Measurements from ENCODE around the gene RRP1B. TPM values are rescaled to one million over a fixed set of nuclear protein-coding genes. Genes with fewer than 3 reads are reported as not detected.
A peak's percentile ranks its signal among the peaks of the same experiment; 100 is the strongest.

RRP1B gene
- total RNA-seq, 1 donor from 2014 or later = 34.0 TPM

GRCh38 chr21:43733529-43734071 is 74.2 kb downstream of the RRP1B start:
- H3K36me3 ChIP-seq (ENCODE audit: insufficient read depth, low read length) = no peaks in the 10 kb centered on the region
- Mint-ChIP-seq H3K9me3 (ENCODE audit: unreplicated experiment) (peaks cover 2% of the 10 kb centered on the region), H3K4me1 (ENCODE audit: low read depth, unreplicated experiment) (peaks cover 46% of the 10 kb centered on the region), H3K4me3 (ENCODE audit: unreplicated experiment) (peak overlapping the region; percentile 72), H3K36me3 (ENCODE audit: low read depth, unreplicated experiment) (peaks cover 20% of the 10 kb centered on the region), H3K27ac (ENCODE audit: unreplicated experiment) (no peak overlapping the region), H3K27me3 (ENCODE audit: low read depth, unreplicated experiment) (no peaks in the 10 kb centered on the region)
- no peak overlapping the region for H2AFZ ChIP-seq (ENCODE audit: low read depth, low read length)
- H3K27me3 ChIP-seq (ENCODE audit: insufficient read depth, low read length) = no peaks in the 10 kb centered on the region
- H3K4me1 ChIP-seq (ENCODE audit: insufficient read depth, low read length) = peaks cover 47% of the 10 kb centered on the region
- peak overlapping the region; percentile 73 for H3K4me2 ChIP-seq (ENCODE audit: low read length)
- no peak for TF ChIP-seq EZH2 (IDR thresholded peaks at IDR 0.05; ENCODE audit: insufficient read depth, low read length)
- TF ChIP-seq CTCF (IDR thresholded peaks at IDR 0.05; ENCODE audit: insufficient read depth, low read depth, low read length) = no peak
- no peak for FAIRE-seq
- H3K79me2 ChIP-seq (ENCODE audit: insufficient read depth, low read length) = peaks cover 68% of the 10 kb centered on the region
- H3K9me3 ChIP-seq (ENCODE audit: insufficient read depth, low read depth, low read length) = peaks cover 4% of the 10 kb centered on the region
- peak overlapping the region; percentile 46 for H3K27ac ChIP-seq (ENCODE audit: low read depth, low read length)
- H3K4me3 ChIP-seq (ENCODE audit: insufficient read depth, low read depth, low read length) = no peak overlapping the region
- H3K9ac ChIP-seq (ENCODE audit: low read length) = peak overlapping the region; percentile 43
- DNase-seq (ENCODE audit: low read depth) = peak; percentile 78
- H4K20me1 ChIP-seq (ENCODE audit: insufficient read depth, low read length) = peaks cover 85% of the 10 kb centered on the region

- Mint-ChIP-seq H3K9me3 (ENCODE audit: unreplicated experiment) (peaks cover 2% of the 10 kb centered on the region), H3K4me1 (ENCODE audit: low read depth, unreplicated experiment) (peaks cover 43% of the 10 kb centered on the region), H3K27me3 (ENCODE audit: low read depth, unreplicated experiment) (no peaks in the 10 kb centered on the region), H3K27ac (ENCODE audit: unreplicated experiment) (peak overlapping the region; percentile 34), H3K36me3 (ENCODE audit: low read depth, unreplicated experiment) (peaks cover 25% of the 10 kb centered on the region), H3K4me3 (ENCODE audit: unreplicated experiment) (no peak overlapping the region)
- peaks cover 43% of the 10 kb centered on the region for H3K4me1 ChIP-seq (ENCODE audit: insufficient read depth, low read length)
- no peaks in the 10 kb centered on the region for H3K36me3 ChIP-seq (ENCODE audit: insufficient read depth, low read length)
- no peak overlapping the region for H2AFZ ChIP-seq (ENCODE audit: low read depth, low read length)
- DNase-seq (ENCODE audit: low read depth) (peak; percentile 19), FAIRE-seq (no peak)
- H3K4me2 ChIP-seq (ENCODE audit: low read length) = peak overlapping the region; percentile 73
- no peak overlapping the region for H3K27ac ChIP-seq (ENCODE audit: low read depth, low read length)
- peaks cover 64% of the 10 kb centered on the region for H3K79me2 ChIP-seq (ENCODE audit: insufficient read depth, low read length)
- peaks cover 4% of the 10 kb centered on the region for H3K9me3 ChIP-seq (ENCODE audit: insufficient read depth, low read depth, low read length)
- H3K4me3 ChIP-seq (ENCODE audit: insufficient read depth, low read depth, low read length) = no peak overlapping the region
- H3K9ac ChIP-seq (ENCODE audit: low read length) = peak overlapping the region; percentile 18
- TF ChIP-seq CTCF (IDR thresholded peaks at IDR 0.05; ENCODE audit: insufficient read depth, low read depth, low read length) = no peak
- H3K27me3 ChIP-seq (ENCODE audit: insufficient read depth, low read length) = no peaks in the 10 kb centered on the region
- peaks cover 89% of the 10 kb centered on the region for H4K20me1 ChIP-seq (ENCODE audit: insufficient read depth, low read length)
Measured at GRCh38 chr21:43734131-43734927, 75.0 kb downstream of the RRP1B start.

GRCh38 chr21:43734928-43735229 is 75.5 kb downstream of the RRP1B start:
- no peaks in the 10 kb centered on the region for H3K27me3 Mint-ChIP-seq (ENCODE audit: low read depth, unreplicated experiment)
- Histone ChIP-seq H3K27me3 (ENCODE audit: insufficient read depth, low read length) (no peaks in the 10 kb centered on the region), H3K4me3 (ENCODE audit: insufficient read depth, low read depth, low read length) (no peak overlapping the region), H3K4me2 (ENCODE audit: low read length) (peak overlapping the region; percentile 73), H3K79me2 (ENCODE audit: insufficient read depth, low read length) (peaks cover 59% of the 10 kb centered on the region), H3K4me1 (ENCODE audit: insufficient read depth, low read length) (peaks cover 38% of the 10 kb centered on the region), H3K36me3 (ENCODE audit: insufficient read depth, low read length) (no peaks in the 10 kb centered on the region), H3K9ac (ENCODE audit: low read length) (peak overlapping the region; percentile 18), H3K27ac (ENCODE audit: low read depth, low read length) (no peak overlapping the region), H3K9me3 (ENCODE audit: insufficient read depth, low read depth, low read length) (peaks cover 4% of the 10 kb centered on the region), H2AFZ (ENCODE audit: low read depth, low read length) (no peak overlapping the region), H4K20me1 (ENCODE audit: insufficient read depth, low read length) (peaks cover 91% of the 10 kb centered on the region)
- peaks cover 40% of the 10 kb centered on the region for H3K4me1 Mint-ChIP-seq (ENCODE audit: low read depth, unreplicated experiment)
- peaks cover 26% of the 10 kb centered on the region for H3K36me3 Mint-ChIP-seq (ENCODE audit: low read depth, unreplicated experiment)
- H3K27ac Mint-ChIP-seq (ENCODE audit: unreplicated experiment) = no peak overlapping the region
- DNase-seq (ENCODE audit: low read depth) (peak; percentile 81), FAIRE-seq (no peak)
- no peak overlapping the region for H3K4me3 Mint-ChIP-seq (ENCODE audit: unreplicated experiment)
- TF ChIP-seq CTCF (IDR thresholded peaks at IDR 0.05; ENCODE audit: insufficient read depth, low read depth, low read length) = no peak
- no peak for TF ChIP-seq EZH2 (IDR thresholded peaks at IDR 0.05; ENCODE audit: insufficient read depth, low read length)
- H3K9me3 Mint-ChIP-seq (ENCODE audit: unreplicated experiment) = peaks cover 2% of the 10 kb centered on the region
